GM12865 (cell line): ENCODE measurements around the gene GABRG2.

Experiments used
- DNase-seq: peaks from one replicate; pipeline ENCODE4 v3.0.0; 2010; ENCODE audit warnings: low read depth
- H3K4me3 ChIP-seq: 2 replicates; pipeline ENCODE4 v1.5.1; 2011; ENCODE audit warnings: mild to moderate bottlenecking, low read depth, low read length, control low read depth
- TF ChIP-seq, protein P1 (sequence below): IDR thresholded peaks from 2 replicates; pipeline ENCODE4 v1.5.1; 2011; ENCODE audit warnings: low read length, control low read depth, low read depth, inconsistent platforms; ENCODE audit not compliant: insufficient read depth; ENCODE audit errors: missing control alignments

Gene GABRG2

DNA sequence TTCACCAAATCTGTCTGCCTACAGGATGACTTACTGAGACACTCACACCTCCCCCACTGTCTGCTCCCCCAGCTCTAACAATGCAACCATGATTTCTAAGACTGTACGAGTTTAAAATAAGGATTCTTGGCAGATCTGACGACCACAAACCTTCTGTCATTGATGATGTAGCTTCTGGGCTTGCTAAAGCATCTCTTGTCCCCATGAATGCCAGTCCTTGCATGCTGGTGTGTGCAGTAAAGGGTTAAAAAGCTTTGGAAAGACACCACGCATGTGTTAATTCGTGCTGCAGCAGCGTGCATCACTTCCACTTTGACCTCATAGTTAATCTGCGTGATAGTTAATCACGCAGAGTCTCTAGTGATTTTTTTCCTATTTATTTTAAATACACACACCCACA, 411 bp upstream of the GABRG2 start:
- TF ChIP-seq, protein P1, sequence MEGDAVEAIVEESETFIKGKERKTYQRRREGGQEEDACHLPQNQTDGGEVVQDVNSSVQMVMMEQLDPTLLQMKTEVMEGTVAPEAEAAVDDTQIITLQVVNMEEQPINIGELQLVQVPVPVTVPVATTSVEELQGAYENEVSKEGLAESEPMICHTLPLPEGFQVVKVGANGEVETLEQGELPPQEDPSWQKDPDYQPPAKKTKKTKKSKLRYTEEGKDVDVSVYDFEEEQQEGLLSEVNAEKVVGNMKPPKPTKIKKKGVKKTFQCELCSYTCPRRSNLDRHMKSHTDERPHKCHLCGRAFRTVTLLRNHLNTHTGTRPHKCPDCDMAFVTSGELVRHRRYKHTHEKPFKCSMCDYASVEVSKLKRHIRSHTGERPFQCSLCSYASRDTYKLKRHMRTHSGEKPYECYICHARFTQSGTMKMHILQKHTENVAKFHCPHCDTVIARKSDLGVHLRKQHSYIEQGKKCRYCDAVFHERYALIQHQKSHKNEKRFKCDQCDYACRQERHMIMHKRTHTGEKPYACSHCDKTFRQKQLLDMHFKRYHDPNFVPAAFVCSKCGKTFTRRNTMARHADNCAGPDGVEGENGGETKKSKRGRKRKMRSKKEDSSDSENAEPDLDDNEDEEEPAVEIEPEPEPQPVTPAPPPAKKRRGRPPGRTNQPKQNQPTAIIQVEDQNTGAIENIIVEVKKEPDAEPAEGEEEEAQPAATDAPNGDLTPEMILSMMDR = no peak
- DNase-seq = no peak
- H3K4me3 ChIP-seq = no peak overlapping the region

DNA sequence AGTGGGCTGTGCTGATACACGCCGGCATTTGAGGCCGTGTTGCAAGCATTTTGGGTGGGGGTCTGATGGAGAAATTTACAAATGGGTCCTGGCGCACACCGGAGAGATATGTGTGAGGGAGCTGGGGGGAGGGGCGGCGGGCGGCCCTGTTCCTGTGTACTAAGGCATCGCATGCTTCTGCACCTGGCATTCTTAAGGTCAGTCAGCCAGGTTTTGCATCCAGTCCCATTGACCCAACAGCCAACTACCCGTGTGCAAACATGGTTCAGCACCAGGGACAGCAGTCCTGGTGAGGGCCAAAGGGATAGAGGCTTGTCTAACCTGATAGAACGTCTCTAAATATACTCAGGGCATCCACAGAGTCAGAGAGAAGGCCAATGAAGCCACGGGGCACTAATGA, 839 bp downstream of the GABRG2 start:
- no peak overlapping the region for H3K4me3 ChIP-seq
- DNase-seq = peak; percentile 55
- TF ChIP-seq, protein P1 = no peak

DNA sequence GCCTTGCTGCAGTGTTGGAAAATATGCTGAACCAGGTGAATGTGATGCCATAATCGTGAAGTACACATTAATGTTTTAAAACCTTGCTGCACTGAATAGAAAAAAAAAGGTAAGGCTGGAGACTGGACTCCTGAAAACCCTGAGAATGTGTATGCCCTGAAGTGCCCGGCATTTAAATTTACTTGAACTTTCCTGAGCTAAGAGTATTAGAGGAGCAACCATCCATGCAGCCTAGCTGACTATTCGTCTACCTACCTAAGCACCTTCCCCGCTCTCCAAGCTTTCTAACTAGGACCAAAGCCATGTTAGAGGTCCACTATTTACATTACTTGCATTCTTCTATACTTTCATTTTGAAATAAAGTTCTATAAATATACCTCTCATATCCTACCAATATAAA, 1.4 kb downstream of the GABRG2 start:
- TF ChIP-seq, protein P1 = no peak
- DNase-seq = no peak
- H3K4me3 ChIP-seq = no peak overlapping the region

DNA sequence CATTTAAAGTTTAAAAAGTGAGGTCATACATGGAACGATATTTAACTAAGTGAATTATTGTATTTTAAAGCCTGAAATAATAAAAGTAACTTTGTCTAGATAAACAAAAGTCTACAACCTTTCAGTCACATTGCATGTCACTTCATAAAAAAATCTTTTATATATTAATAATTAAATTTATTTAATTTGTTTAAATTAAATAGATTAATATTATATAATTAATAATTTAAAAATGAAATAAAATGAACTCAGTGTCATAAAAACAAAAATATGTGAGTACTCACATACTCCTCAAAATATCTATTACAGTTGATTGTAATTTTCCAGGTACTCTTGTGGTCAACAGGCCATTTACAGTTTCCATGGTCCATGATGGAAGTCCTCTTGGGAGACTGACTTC, 11.2 kb downstream of the GABRG2 start:
- TF ChIP-seq, protein P1 = no peak
- no peak overlapping the region for H3K4me3 ChIP-seq
- DNase-seq = no peak

DNA sequence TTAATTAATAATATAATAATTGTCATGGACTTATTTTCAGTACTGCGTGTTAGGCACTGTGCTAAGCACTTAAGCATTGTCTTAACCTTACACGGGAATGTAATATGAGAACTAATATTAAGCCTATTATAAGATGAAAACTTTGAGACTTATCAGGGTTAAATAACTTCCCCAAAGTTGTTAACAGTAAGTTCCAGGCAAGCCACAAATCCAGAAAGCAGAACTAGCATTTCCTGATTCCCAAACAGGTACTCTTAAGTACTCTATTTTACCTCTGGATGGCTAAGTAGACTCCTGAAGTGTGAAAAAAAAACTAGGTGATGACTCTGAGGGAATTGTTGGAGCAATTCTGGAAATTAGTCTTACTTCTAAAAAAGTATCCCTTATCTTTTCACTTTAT, 23.8 kb downstream of the GABRG2 start:
- no peak for DNase-seq
- TF ChIP-seq, protein P1 = no peak
- no peak overlapping the region for H3K4me3 ChIP-seq

DNA sequence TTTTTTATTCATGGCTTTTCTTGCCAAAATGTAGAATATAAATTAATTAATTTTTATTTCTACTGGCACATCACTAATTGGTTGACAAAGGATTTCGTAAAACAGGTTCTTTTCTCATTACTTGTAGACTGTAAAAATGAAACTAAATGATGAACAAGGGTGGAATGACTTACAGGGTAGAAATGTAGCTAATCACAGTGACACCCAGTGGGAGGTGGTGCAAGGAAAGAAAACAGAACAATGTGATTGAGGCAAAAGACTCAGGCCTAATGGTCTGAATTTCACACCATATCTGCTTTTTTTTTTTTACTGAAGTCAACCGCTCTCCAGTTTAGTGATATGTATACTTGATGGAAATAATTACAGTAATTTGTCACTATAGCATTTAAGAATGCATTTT, 28.9 kb downstream of the GABRG2 start:
- TF ChIP-seq, protein P1 = no peak
- peak; percentile 0 for DNase-seq
- H3K4me3 ChIP-seq = no peak overlapping the region

DNA sequence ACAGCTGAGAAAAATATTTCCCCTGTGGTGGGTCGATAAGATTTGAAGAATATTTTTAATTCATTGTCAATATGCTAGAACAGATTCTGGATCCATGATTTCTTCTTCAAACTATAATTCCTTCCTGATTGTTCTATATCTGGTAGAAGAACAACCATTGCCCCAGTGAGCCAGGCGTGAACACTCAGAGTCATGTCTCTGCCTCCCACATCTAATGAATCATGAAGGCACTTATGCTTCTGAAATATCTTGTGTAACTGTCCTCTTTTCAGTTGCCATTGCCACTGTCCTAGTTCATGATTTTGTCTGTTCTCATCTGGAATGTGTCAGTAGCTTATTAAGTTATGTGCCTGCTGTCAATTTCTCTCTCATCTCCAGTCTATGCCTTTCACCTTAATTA, 40.0 kb downstream of the GABRG2 start:
- no peak overlapping the region for H3K4me3 ChIP-seq
- DNase-seq = no peak
- TF ChIP-seq, protein P1 = no peak
